Bronchial epithelial cell (primary cell): ENCODE data around the gene LYRM1. TPM values are rescaled to one million over a fixed set of nuclear protein-coding genes. Genes with fewer than 3 reads are reported as not detected.
"Not testable (repeated sequence)": the region's sequence is repeated elsewhere in the genome, so short reads cannot be mapped to it uniquely, and the experiment has no call there.

Source experiments
- DNase-seq: peaks from one replicate; pipeline ENCODE4 v3.0.0-alpha.2; 2010; ENCODE audit warnings: low read depth
- FAIRE-seq: peaks from 2 replicates; lab custom pipeline; 2011; peaks lifted over from hg19 to GRCh38; lab: Jason Lieb, UNC
- H3K27me3 ChIP-seq: 2 replicates; pipeline ENCODE4 v1.5.1; 2011; ENCODE audit warnings: low read length; ENCODE audit not compliant: control insufficient read depth, insufficient read depth
- H3K36me3 ChIP-seq: 2 replicates; pipeline ENCODE4 v1.5.1; 2011; ENCODE audit warnings: low read length; ENCODE audit not compliant: control insufficient read depth, insufficient read depth
- H3K4me3 ChIP-seq: 2 replicates; pipeline ENCODE4 v1.5.1; 2011; ENCODE audit warnings: mild to moderate bottlenecking, low read depth, low read length, control low read depth
- total RNA-seq: library from RNA; depleted of rRNA; stranded (reverse); fragments of >200 nt; gene quantifications from 2 replicates; pipeline ENCODE4 v1.2.1, GENCODE V29; 2014
- TF ChIP-seq, protein P1 (sequence below): IDR thresholded peaks from 2 replicates; pipeline ENCODE4 v1.5.1; 2011; ENCODE audit warnings: mild to moderate bottlenecking, moderate library complexity, low read length, control low read depth, inconsistent platforms; ENCODE audit not compliant: insufficient read depth, severe bottlenecking

Gene LYRM1
- total RNA-seq, 1 donor from 2014 or later: 40.8 TPM

DNA sequence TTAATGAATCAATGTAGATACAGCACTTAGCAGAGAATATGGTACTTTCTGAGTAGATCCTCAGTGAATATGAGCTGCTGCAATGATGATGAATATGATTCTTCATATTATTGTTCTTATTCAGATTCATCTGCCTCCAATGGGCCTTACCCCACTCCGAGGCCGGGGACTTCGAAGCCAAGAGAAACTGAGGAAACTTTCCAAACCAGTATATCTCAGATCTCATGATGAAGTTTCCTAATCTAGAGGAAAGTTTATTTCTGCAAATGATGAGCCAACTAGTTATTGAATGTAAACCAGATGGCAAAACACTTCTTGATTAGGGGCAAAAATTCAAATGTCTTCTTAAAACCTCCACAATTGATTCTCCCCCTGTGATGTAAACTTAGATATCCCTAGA is 23.3 kb downstream of the LYRM1 start:
- no peak for FAIRE-seq
- TF ChIP-seq, protein P1, sequence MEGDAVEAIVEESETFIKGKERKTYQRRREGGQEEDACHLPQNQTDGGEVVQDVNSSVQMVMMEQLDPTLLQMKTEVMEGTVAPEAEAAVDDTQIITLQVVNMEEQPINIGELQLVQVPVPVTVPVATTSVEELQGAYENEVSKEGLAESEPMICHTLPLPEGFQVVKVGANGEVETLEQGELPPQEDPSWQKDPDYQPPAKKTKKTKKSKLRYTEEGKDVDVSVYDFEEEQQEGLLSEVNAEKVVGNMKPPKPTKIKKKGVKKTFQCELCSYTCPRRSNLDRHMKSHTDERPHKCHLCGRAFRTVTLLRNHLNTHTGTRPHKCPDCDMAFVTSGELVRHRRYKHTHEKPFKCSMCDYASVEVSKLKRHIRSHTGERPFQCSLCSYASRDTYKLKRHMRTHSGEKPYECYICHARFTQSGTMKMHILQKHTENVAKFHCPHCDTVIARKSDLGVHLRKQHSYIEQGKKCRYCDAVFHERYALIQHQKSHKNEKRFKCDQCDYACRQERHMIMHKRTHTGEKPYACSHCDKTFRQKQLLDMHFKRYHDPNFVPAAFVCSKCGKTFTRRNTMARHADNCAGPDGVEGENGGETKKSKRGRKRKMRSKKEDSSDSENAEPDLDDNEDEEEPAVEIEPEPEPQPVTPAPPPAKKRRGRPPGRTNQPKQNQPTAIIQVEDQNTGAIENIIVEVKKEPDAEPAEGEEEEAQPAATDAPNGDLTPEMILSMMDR: no peak
- Histone ChIP-seq H3K36me3 (no peaks in the 10 kb centered on the region), H3K4me3 (no peak overlapping the region), H3K27me3 (no peaks in the 10 kb centered on the region)
- no peak for DNase-seq

DNA sequence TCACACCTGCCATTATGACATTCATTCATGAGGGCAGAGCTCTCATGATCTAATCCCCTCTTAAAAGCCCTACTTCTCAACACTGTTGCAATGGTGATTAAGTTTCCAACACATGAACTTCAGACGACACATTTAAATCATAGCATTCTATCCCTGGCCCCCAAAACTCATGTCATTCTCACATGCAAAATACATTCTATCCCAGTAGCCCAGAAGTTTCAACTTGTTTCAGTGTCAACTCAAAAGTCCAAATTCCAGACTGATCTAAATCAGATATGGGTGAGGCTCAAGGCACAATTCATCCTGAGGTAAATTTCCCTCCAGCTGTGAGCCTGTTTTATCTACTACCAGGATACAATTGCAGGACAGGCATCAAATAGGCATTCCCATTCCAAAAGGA is 25.2 kb downstream of the LYRM1 start:
- TF ChIP-seq, protein P1: no peak
- Histone ChIP-seq H3K27me3 (no peaks in the 10 kb centered on the region), H3K36me3 (no peaks in the 10 kb centered on the region), H3K4me3 (no peak overlapping the region)
- no peak for FAIRE-seq
- DNase-seq: no peak

DNA sequence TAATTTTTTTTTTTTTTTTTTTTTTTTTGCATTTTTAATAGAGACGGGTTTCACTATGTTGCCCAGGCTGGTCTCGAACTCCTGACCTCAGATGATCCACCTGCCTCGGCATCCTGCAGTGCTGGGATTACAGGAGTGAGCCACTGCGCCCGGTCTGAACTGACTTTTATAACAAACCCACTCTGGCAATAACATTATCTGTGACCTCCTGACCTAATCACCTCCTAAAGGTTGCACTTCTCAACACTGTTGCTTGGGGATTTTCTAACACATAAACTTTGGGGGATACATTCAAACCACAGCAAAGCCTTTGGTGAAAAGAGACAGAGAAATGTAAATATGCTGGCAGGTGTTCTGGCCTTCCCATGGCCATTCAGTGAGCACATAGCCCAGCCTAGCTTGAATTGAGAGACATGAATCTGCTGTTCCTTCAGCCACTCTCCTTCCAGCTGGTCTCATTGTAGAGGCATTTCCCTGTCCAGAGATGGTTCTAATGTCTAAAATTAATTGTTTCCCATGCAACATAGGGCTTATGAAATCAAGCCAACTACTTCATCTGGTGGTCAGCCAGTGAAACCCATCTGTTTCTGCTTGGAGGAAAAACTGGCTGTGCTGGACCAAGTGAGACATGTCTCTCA is 28.3 kb downstream of the LYRM1 start:
- no peak for DNase-seq
- FAIRE-seq: no peak
- no peaks in the 10 kb centered on the region for H3K27me3 ChIP-seq
- no peaks in the 10 kb centered on the region for H3K36me3 ChIP-seq
- TF ChIP-seq, protein P1: no peak
- no peak overlapping the region for H3K4me3 ChIP-seq

DNA sequence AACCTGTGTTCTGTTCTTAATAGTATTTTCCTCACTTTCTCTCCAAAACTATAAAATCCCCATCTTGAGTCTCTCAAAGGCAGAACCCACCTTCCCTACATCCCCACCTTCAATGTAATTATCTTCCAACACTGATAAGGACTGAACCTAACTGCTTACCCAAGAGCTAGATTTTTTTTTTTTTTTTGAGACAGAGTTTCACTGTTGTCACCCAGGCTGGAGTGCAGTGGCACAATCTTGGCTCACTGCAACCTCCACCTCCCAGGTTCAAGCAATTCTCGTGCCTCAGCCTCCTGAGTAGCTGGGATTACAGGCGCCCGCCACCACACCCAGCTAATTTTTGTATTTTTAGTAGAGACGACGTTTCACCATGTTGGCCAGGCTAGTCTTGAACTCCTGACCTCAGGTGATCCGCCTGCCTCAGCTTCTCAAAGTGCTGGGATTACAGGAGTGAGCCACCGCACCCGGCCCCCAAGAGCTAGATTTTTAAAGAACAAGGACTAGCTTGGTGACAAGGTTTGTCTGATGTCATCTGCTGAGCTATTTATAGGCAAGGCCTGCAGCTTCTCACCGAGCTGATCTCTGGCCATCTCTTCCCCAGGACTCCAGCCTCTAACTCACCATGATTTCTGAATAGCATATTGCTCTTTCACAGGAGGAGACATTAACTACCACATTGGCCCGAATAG is 29.2 kb downstream of the LYRM1 start:
- DNase-seq, H3K4me3 ChIP-seq, FAIRE-seq: not testable (repeated sequence)

DNA sequence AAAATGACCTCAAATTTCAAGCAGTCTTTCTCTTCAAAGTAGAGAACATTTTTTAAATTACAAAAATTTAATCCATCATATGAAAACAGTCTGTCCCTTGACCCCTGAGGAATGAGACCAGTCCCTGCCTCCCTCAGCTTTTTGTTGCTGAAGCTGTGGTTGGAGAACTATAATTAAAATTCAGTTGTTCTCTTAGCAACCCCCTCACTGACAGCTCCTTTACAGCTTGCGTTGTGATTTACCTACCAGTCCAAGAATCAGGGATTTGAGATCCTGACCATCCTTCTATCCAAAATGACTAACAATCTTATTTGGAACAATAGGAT is 29.8 kb downstream of the LYRM1 start:
- Histone ChIP-seq H3K4me3 (no peak overlapping the region), H3K36me3 (no peaks in the 10 kb centered on the region), H3K27me3 (no peaks in the 10 kb centered on the region)
- DNase-seq: no peak
- FAIRE-seq: no peak
- TF ChIP-seq, protein P1: no peak

More for the DNA sequence above, 29.2 kb downstream of the LYRM1 start:
- not testable (repeated sequence) for H3K27me3 ChIP-seq, H3K36me3 ChIP-seq

DNA sequence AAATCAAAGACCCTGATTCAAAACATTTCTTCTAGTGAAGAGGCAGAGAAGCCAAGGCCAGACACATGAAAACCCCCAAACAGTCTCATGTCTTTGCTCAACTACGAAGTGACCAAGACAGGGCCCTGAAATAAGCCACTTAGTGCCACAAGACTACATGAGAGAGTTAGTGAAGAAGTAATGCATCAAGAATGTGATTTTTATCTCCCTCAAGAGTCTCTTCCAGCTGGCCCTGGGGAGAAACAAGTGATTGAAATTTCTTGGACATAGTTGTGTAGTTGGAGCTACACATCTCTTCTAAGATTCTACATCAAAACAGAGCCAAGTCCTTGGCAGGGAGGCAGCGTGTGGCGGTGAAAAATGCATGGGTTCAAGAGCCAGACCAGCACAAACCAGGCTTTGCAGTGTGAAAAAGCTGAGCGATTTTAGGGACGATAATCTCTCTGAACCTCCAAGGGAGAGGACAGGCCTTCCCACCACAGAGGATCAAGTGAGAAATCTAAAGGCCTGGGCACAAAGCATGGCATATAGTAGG is 30.6 kb downstream of the LYRM1 start:
- FAIRE-seq: no peak
- no peaks in the 10 kb centered on the region for H3K27me3 ChIP-seq

More for the DNA sequence above, 30.6 kb downstream of the LYRM1 start:
- Histone ChIP-seq H3K4me3 (no peak overlapping the region), H3K36me3 (no peaks in the 10 kb centered on the region)
- DNase-seq: no peak
- TF ChIP-seq, protein P1: no peak
